Stimulated activated CD4-positive, alpha-beta T cell treated with anti-CD3 and anti-CD28 coated beads, Interleukin-1b, Interleukin-23, amount 100 ng/mL, for 48 hours (primary cell): ENCODE results near the gene PPP2R3A.
"Not testable (repeated sequence)": the region's sequence is repeated elsewhere in the genome, so short reads cannot be mapped to it uniquely, and the experiment has no call there.

Source experiments
- DNase-seq: peaks from one replicate; pipeline ENCODE4 v3.0.0-alpha.2; 2020

PPP2R3A gene

GRCh38 chr3:136166507-136166906, 201.0 kb downstream of the PPP2R3A start:
- no peak for DNase-seq

- DNase-seq: not testable (repeated sequence)
Measured at GRCh38 chr3:136168236-136168635, 202.7 kb downstream of the PPP2R3A start.

GRCh38 chr3:136171097-136171542, 205.6 kb downstream of the PPP2R3A start:
- peak; percentile 31 for DNase-seq

GRCh38 chr3:136173939-136174490, 208.5 kb downstream of the PPP2R3A start:
- DNase-seq: no peak

GRCh38 chr3:136177876-136178275, 212.3 kb downstream of the PPP2R3A start:
- no peak for DNase-seq

GRCh38 chr3:136181741-136182140, 216.2 kb downstream of the PPP2R3A start:
- DNase-seq: no peak

GRCh38 chr3:136184703-136185102, 219.2 kb downstream of the PPP2R3A start:
- DNase-seq: no peak

GRCh38 chr3:136186344-136186743, 220.8 kb downstream of the PPP2R3A start:
- no peak for DNase-seq

- no peak for DNase-seq
Measured at GRCh38 chr3:136186846-136187245, 221.3 kb downstream of the PPP2R3A start.

GRCh38 chr3:136187868-136188267, 222.3 kb downstream of the PPP2R3A start:
- no peak for DNase-seq

GRCh38 chr3:136189043-136189442, 223.5 kb downstream of the PPP2R3A start:
- DNase-seq: no peak

- DNase-seq: no peak
Measured at GRCh38 chr3:136189859-136190617, 224.5 kb downstream of the PPP2R3A start.

GRCh38 chr3:136192195-136192594, 226.7 kb downstream of the PPP2R3A start:
- not testable (repeated sequence) for DNase-seq

GRCh38 chr3:136192831-136193230, 227.3 kb downstream of the PPP2R3A start:
- no peak for DNase-seq

GRCh38 chr3:136193278-136194054, 227.9 kb downstream of the PPP2R3A start:
- no peak for DNase-seq

GRCh38 chr3:136194409-136195257, 229.1 kb downstream of the PPP2R3A start:
- peak; percentile 74 for DNase-seq

- DNase-seq: peak; percentile 59
Measured at GRCh38 chr3:136195258-136196063, 229.9 kb downstream of the PPP2R3A start.

GRCh38 chr3:136196064-136196400, 230.5 kb downstream of the PPP2R3A start, which contains the start of gene MSL2:
MSL2 (minus strand) TSS chr3:136196335; CDS start chr3:136195113, 1,222 bp downstream.
- no peak for DNase-seq

- peak; percentile 100 for DNase-seq
Measured at GRCh38 chr3:136196401-136197158, 231.1 kb downstream of the PPP2R3A start.

- DNase-seq: no peak
Measured at GRCh38 chr3:136197159-136197793, 231.7 kb downstream of the PPP2R3A start.
